K562 (cell line): Measurements from ENCODE around the gene APOC4. TPM values are rescaled to one million over a fixed set of nuclear protein-coding genes. Genes with fewer than 3 reads are reported as not detected.

Source experiments
- EP400 ChIP-seq: fragments of 450-650 bp; IDR thresholded peaks from 2 replicates; pipeline ENCODE4 v1.6.1; 2017; ENCODE audit warnings: antibody characterized with exemption, mild to moderate bottlenecking, moderate library complexity
- HCFC1 ChIP-seq: IDR thresholded peaks from 2 replicates; pipeline ENCODE4 v1.6.1; 2012; ENCODE audit warnings: low read depth, low read length, improper control_type of control experiment
- HMG20A ChIP-seq: fragments of 450-650 bp; formaldehyde crosslinking; conservative IDR thresholded peaks from 2 replicates; pipeline ENCODE4 v1.4.0; 2020; ENCODE audit warnings: mild to moderate bottlenecking, mixed read lengths
- IFI16 ChIP-seq: fragments of 250-450 bp; sonication (Bioruptor Pico); IDR thresholded peaks from 2 replicates; pipeline ENCODE4 v2.1.2; 2022; ENCODE audit warnings: mild to moderate bottlenecking, inconsistent platforms
- KDM5B ChIP-seq: fragments of 200-600 bp; sonication (generic); IDR thresholded peaks from 2 replicates; pipeline ENCODE4 v1.6.1; 2012; ENCODE audit warnings: low read depth, mild to moderate bottlenecking, moderate library complexity, low read length, control low read depth, inconsistent platforms; ENCODE audit not compliant: insufficient replicate concordance
- MIER1 ChIP-seq: fragments of 450-650 bp; IDR thresholded peaks from 2 replicates; pipeline ENCODE4 v1.6.1; 2016; ENCODE audit warnings: antibody characterized with exemption, mild to moderate bottlenecking, low read depth
- NCOR1 ChIP-seq: fragments of 450-650 bp; IDR thresholded peaks from 2 replicates; pipeline ENCODE4 v1.6.1; 2016; ENCODE audit warnings: mild to moderate bottlenecking, moderate library complexity
- NUFIP1 ChIP-seq: fragments of 450-650 bp; IDR thresholded peaks from 2 replicates; pipeline ENCODE4 v1.6.1; 2018; ENCODE audit not compliant: partially characterized antibody
- POU5F1 ChIP-seq: fragments of 150-350 bp; IDR thresholded peaks from 2 replicates; pipeline ENCODE4 v1.6.1; 2014; ENCODE audit warnings: borderline replicate concordance, low read length, low read depth, mild to moderate bottlenecking; ENCODE audit not compliant: partially characterized antibody
- RFX5 ChIP-seq: IDR thresholded peaks from 2 replicates; pipeline ENCODE4 v1.6.1; 2011; ENCODE audit warnings: low read depth, mild to moderate bottlenecking, improper control_type of control experiment, low read length
- SMAD1 ChIP-seq: fragments of 150-350 bp; IDR thresholded peaks from 2 replicates; pipeline ENCODE4 v1.6.1; 2014; ENCODE audit warnings: low read length, low read depth; ENCODE audit not compliant: partially characterized antibody
- TAF15 ChIP-seq: fragments of 200-400 bp; formaldehyde crosslinking; IDR thresholded peaks from 2 replicates; pipeline ENCODE4 v1.6.1; 2017; ENCODE audit warnings: mild to moderate bottlenecking, low read depth, low read length, moderate library complexity
- ZNF133 ChIP-seq: fragments of 250-450 bp; sonication (Bioruptor Pico); IDR thresholded peaks from 2 replicates; pipeline ENCODE4 v1.4.0; 2020; ENCODE audit warnings: mild to moderate bottlenecking
- ZNF644 ChIP-seq: fragments of 200-800 bp; sonication (Bioruptor generic); IDR thresholded peaks from 2 replicates; pipeline ENCODE4 v1.6.1; 2016; ENCODE audit warnings: low read depth, missing genetic modification characterization, missing compliant biosample characterization
- ZNF77 ChIP-seq: fragments of 250-450 bp; sonication (Bioruptor Pico); IDR thresholded peaks from 2 replicates; pipeline ENCODE4 v1.5.0; 2020
- polyA plus RNA-seq, 8 experiments: library from polyadenylated mRNA; depleted of rRNA in 4 of 8; stranded (reverse) in 5 of 8; unstranded in 3 of 8; fragments of >200 nt; fragmentation: Nextera tagmentation in 2 of 8; fragmentation: Illumina TruSeq in 1 of 8; extraction: Ambion mirVana in 2 of 8; extraction: Trizol in 1 of 8; gene quantifications; 2 replicates each; pipeline versions ENCODE4 v1.2.1 to v1.2.3, GENCODE V29; 2011 to 2014; ENCODE audit warnings: inconsistent platforms in 1 of 8, missing spikeins in 1 of 8
- total RNA-seq, 7 experiments: library from RNA; depleted of rRNA in 6 of 7; stranded (reverse); fragments of >200 nt in 6 of 7; fragmentation: Illumina TruSeq in 2 of 7; extraction: Trizol in 2 of 7; gene quantifications; 2 replicates each; pipeline versions ENCODE4 v1.2.1 to v1.2.3, GENCODE V29; 2011 to 2021; ENCODE audit warnings: low replicate concordance in 1 of 7
- TF ChIP-seq, protein P1 (sequence below): fragments of 450-650 bp; IDR thresholded peaks from 2 replicates; pipeline ENCODE4 v1.7.0; 2016; ENCODE audit warnings: borderline replicate concordance

APOC4 gene
- total and polyA plus RNA-seq, 9 of the 15 experiments (the other 6 are each of a cell fraction or from before 2014, with no cell fraction given), result 0.46 TPM; not detected in 8

DNA sequence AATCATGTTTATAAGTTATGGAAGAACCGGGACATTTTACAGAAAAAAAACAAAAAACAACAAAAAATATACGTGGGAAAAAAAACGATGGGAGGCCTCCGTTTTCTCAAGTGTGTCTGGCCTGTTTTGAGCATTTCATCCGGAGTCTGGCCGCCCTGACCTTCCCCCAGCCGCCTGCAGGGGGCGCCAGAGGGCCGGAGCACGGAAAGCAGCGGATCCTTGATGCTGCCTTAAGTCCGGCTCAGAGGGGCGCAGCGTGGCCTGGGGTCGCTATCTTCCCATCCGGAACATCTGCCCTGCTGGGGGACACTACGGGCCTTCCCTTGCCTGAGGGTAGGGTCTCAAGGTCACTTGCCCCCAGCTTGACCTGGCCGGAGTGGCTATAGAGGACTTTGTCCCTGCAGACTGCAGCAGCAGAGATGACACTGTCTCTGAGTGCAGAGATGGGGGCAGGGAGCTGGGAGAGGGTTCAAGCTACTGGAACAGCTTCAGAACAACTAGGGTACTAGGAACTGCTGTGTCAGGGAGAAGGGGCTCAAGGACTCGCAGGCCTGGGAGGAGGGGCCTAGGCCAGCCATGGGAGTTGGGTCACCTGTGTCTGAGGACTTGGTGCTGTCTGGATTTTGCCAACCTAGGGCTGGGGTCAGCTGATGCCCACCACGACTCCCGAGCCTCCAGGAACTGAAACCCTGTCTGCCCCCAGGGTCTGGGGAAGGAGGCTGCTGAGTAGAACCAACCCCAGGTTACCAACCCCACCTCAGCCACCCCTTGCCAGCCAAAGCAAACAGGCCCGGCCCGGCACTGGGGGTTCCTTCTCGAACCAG is 38.2 kb upstream of the APOC4 start (continued):
- TF ChIP-seq, protein P1, sequence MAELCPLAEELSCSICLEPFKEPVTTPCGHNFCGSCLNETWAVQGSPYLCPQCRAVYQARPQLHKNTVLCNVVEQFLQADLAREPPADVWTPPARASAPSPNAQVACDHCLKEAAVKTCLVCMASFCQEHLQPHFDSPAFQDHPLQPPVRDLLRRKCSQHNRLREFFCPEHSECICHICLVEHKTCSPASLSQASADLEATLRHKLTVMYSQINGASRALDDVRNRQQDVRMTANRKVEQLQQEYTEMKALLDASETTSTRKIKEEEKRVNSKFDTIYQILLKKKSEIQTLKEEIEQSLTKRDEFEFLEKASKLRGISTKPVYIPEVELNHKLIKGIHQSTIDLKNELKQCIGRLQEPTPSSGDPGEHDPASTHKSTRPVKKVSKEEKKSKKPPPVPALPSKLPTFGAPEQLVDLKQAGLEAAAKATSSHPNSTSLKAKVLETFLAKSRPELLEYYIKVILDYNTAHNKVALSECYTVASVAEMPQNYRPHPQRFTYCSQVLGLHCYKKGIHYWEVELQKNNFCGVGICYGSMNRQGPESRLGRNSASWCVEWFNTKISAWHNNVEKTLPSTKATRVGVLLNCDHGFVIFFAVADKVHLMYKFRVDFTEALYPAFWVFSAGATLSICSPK, result no peak
- TF ChIP-seq MIER1, result no peak
- TF ChIP-seq SMAD1, result no peak
- no peak for TF ChIP-seq KDM5B
- no peak for TF ChIP-seq HCFC1
- TF ChIP-seq IFI16 (CRISPR knock-in tag), result no peak
- no peak for TF ChIP-seq RFX5
- no peak for TF ChIP-seq HMG20A (CRISPR knock-in tag)
- no peak for TF ChIP-seq TAF15
- no peak for TF ChIP-seq NUFIP1
- TF ChIP-seq NCOR1, result no peak
- TF ChIP-seq ZNF644 (tag), result no peak
- TF ChIP-seq EP400, result no peak; the same call in 1 of the 2 replicates
- TF ChIP-seq POU5F1, result peak; percentile 32
- no peak for TF ChIP-seq ZNF133 (CRISPR knock-in tag)
- no peak for TF ChIP-seq ZNF77 (CRISPR knock-in tag)
